Hematopoietic multipotent progenitor cell treated with erythropoietin and hydrocortisone succinate and interleukin-3 and kit ligand, for 4 days (in vitro differentiated cells): Measurements from ENCODE around the gene WDR48.

Experiments
- DNase-seq: peaks from one replicate; pipeline ENCODE4 v3.0.0-alpha.2; 2015

Gene WDR48

GRCh38 chr3:39143051-39143885, 91.5 kb downstream of the WDR48 start:
- DNase-seq, result no peak

- no peak for DNase-seq
Measured at GRCh38 chr3:39144095-39144747, 92.4 kb downstream of the WDR48 start.

- no peak for DNase-seq
Measured at GRCh38 chr3:39144748-39145380, 93.0 kb downstream of the WDR48 start.

- no peak for DNase-seq
Measured at GRCh38 chr3:39146083-39146501, 94.3 kb downstream of the WDR48 start.
